Activated T-cell treated with anti-CD3 and anti-CD28 coated beads for 48 hours (primary cell): ENCODE data around the gene FTO.

Experiments used
- DNase-seq: peaks from one replicate; pipeline ENCODE4 v3.0.0-alpha.2; 2020; ENCODE audit warnings: low read depth

FTO gene

DNA sequence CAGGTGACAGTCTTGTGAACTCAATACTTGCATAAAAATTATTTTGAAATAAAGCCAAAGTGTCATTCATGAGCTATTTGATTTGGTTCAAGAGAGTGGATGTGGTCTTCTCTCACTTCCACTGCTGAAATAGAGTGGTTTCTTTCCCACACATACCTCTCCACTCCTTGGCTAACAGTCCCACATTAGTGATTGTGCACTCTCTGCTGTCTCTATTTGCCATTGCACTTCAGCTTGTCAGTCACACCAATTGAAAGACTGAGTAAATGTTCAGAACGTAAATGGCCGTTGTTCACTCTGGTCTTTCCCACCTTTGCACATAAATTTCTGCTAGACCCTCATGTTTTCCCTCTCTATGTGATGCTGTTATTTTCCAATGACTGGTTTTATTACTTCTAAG, 197.5 kb downstream of the FTO start:
- DNase-seq, result no peak

DNA sequence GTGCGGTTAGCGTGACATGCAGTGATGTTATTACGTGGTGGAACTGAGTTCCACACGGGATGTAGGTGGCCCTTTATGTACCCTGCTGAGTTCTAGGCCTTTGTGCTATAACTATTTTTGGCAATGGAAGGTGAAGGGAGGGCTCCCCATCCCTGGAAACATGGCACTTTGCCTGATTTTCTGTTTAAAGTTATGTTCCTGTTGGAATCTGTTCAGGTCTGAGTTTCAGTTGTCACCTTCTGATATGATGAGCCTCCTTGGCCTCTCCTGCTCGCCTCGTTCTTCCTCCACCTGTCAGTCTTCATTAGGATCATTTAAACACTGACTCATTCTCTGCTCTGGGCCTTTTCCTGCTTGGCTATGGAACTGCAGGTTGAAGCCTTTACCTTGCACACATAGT, 200.6 kb downstream of the FTO start:
- DNase-seq, result no peak

DNA sequence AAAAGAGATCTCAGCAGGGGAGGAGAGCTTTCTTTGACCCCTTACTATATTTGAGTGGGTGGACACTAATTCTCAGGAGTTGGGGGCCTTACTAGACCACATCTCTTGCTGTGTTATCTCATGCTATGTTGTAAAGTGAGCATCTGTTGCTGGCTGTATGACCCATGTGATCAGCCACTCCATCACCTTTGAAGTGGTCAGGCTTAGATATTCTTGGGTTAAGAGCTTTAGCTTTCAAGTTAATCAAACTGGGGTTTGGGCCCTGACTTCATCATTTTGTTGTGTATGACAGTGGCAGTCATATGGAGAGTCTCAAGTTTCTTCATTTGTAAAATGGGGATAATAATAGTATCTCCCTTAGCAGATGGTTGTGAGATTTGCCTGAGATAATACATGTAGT, 201.1 kb downstream of the FTO start:
- DNase-seq, result no peak

DNA sequence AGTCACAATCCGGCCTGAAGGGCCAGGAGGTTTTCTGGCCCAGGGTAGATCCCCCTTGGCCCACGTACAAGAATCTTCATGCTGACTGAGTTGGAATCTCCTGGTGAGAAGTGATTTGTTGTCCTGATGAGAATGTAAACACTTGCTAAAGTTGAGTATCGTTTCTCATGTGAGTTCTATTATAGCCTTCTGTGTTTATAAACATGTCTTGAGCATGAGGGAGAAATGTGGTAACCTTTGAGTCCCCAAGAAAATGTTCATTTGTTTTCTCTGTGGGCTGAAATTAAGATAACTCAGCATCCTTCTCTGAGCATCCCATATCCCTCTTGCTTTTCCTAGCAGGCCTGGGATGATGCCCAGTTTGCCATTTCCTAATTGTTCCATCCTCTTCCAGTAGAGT, 204.8 kb downstream of the FTO start:
- no peak for DNase-seq

DNA sequence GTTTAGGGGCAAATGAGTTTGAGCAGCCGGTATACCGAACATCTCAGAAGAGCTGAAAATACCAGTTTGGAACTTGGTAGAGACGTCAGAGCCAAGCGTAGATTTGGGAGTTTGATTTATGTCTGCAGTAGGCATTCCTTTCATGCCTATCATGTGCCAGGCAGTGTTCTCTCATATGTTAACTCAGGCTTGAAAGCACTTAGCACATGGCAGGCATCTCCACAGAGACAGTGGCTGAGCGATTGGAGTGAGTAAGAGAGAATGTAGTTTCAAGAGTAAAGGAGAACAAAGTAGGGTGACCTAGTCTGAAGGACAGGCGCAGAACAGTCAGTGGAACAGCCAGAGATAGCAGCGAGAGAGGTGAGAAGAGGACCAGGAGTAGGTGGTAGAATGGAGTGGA, 207.0 kb downstream of the FTO start:
- no peak for DNase-seq

DNA sequence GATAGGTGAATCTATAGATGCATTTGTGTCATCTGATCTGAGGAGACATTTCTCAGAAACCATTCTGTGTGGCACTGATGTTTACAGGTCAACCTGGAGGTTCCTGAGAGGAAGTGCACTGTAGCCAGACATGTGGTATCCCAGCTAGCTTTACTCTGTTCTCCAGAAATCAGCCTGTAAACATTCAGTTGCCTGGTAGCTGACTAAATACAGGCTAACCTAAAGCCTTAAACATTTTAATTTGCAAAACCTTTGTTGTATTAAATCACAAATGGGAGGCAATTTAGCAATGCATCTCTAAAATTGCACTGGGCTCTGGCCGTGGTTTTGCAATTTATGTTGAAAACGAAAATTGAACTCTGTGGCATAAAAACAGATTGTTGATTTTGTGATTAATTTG, 207.6 kb downstream of the FTO start:
- no peak for DNase-seq

DNA sequence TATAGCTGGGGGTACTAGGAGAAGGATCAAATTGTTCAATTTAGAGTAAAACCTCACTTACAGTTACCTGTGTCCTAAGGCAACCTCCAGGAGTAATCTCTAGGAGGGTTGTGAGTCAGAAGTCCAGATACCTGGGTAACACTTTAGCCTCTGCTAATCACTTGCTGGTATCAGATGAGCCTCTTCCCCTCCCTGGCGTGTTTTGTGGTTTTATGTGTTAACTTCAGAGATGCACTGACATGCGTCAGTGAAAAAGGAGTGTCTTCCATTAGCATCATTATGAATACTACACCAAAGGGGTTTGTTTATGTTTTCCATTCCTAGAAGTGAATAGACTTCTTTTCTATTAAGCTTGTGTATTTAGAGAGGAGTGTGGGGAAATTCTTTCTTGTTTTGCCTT, 208.2 kb downstream of the FTO start:
- no peak for DNase-seq

DNA sequence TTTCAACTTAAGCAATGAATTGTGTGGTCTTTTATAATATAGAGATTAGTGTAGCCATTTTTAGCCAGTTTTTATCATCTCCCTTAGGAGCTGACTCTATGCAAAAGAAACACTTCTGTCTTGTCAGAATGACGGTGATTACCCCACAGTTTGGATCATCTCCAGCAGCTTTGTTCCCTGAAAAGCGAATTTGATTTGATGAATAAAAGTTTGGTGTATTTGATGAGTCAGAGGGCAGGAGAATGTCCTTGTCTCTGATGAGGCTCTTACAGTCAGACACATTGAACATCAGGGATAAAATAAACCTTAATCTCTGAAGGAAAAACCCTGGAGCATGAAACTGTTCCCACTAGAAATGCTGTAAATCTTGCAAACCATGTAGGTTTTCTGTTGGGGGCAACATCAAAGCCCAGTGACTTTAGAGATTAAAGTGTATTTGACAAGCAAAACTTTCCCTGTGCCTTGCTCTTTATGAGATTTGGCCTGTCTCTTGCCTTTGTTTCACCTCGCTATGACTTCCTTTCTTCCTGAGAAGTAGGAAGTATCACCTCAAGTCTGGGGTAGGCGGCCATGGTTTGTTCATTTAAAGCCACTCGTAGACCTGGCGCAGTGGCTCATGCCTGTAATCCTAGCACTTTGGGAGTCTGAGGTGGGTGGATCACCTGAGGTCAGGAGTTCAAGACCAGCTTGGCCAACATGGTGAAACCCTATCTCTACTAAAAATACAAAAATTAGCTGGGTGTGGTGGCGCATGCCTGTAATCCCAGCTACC, 209.3 kb downstream of the FTO start:
- peak; percentile 11 for DNase-seq

DNA sequence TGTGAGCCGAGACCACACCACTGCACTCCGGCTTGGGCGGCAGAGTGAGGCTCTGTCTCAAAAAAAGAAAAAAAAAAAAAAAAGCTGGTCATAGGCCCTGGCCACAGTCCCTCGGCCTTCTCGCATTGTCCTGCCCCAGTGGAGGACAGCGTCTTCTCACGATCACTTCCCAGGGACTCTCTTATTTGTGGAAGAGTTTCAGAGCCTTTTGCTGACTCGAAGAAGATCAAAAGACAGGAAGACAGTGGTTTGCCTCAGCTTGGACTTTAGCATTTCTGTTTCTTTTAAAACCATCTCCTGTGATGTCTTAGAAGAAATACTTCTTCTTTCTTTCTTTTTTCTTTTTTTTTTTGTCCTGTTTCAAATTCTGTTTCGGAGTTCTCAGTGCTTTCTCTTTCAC, 210.0 kb downstream of the FTO start:
- no peak for DNase-seq

DNA sequence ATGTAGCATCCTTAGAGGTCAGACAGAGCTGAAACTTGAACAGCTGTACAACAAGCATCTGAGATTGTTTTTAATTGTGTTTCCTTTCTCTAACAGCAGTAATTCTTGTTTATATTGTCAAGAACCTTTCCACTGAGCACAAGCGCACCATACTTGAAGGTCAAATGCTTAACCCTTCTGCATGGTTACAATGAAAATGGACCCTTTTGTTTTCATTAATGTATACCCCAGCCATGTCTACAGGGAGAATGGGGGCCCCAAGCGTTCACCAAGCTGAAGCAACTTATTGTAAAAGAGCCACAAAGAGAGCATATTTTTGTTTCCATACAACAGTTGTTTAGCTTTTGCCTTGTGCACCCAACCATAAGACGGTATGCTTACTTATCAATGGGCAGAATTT, 210.8 kb downstream of the FTO start:
- no peak for DNase-seq

DNA sequence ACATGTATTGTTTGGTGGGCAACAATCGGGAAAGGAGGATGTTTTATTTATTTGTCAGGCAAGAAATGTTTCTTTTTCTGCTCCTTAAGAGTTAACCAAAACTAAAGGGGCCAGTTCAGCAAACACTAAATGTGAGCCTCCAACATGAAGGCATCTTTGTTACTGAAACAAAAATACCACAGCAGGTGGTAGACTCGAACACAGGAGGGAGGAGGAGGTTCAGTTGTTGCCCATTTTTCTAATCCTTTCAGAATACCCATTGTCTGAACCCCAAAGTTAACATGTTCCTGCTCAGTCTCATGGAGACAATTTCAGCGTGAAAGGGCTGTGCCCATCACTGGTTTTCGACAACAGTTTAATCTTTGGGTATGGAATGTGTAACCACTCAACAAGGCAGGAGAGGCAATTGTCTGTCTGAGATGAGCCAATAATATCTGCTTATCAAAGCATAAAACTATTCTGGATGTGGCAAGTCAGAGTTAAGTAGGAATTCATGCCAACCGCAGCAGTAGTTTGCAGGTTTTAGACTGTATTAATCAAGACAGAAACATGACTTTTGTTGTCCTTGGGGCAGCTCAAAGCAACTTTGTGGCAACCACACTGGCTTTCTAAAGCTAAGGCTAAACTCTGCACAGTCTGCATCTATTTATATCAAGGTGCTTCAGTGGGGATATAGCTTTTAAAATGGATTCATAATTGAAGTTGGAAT, 211.7 kb downstream of the FTO start:
- no peak for DNase-seq

DNA sequence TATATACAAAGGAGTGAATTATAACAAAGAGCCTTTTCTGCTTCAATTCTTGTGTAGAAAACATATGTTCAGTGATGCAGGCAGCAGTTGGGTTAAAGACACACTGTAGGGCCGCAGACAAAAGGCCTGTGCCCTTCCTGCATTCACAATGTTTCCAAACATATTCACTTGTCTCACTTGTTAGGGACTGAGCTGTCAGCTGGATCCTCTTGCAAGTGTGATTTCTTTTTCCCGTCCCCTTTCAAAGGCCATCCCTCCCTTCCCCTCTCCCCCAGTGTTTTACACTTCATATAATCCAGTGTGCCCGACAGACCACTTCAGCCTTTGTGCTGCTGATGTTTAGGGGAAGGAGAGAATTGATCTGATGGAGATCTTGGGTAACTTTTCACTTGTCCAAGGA, 217.0 kb downstream of the FTO start:
- no peak for DNase-seq

DNA sequence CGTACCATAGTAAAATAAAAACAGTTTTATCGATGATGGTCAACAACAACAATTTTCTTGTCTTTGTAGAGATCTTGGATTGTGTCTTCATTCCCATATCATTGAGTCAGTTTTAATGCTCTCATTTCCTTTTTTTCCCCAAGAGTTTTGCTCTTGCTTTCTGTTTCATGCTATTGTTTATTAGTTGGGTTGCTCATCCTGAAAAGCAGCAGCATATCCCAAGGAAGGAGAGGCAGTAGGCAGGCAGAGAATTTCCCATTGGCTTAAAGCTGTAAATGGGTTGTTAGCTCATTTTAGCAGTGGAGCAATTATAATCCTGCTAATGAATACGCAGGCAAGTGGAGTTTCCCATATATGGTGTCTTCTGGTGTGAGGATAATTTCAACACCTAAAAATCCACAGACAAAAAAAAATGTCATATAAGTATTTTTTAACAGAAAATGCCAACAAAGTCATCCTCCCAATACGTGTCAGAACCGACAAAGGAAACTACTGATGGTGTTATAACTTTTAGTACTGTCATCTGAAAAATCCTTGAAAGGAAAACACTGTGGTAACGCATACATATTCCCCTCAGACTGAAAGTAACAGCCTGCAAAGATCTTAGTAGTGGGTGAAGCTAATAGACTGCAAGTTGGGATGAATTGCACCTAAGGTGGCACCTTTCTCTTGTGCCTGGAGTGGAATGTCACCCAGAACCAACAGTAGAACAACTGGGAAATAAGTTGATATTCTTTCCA, 218.3 kb downstream of the FTO start:
- no peak for DNase-seq

DNA sequence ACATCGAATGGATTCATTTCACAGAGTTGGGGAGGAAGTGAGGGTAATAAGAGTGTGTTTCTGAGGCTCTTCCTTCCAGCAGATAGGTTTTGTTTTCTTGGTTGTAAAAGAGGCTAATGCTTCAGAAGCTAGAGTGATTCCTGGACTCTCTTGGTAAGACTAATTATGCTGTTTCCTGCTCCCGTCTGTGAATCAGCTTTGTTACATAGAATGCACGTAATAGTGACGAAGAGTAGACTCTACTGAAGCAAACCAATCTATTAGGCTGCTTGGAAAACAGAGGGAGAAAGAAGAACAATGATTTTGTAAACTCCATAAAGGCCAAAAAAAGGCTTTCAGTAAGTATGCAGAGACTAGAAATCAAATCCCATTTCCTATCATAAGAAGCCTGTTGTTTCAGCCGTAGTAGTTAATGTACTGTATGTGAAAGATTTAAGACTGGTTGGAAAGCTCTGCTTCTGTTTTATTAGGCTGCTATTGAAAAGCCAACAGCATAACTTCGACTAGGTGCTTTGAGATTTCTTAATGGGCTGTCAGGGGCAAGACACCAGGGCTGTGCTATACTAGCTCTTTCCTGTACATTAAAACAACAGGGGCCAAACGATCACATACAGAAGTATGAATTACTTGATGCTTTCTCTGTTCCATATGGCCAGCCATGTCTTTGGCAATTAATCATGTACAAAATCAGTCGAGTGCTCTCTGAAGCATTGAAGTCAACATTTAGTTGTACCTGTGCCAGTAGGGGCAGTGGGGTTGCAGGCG, 219.0 kb downstream of the FTO start:
- no peak for DNase-seq

DNA sequence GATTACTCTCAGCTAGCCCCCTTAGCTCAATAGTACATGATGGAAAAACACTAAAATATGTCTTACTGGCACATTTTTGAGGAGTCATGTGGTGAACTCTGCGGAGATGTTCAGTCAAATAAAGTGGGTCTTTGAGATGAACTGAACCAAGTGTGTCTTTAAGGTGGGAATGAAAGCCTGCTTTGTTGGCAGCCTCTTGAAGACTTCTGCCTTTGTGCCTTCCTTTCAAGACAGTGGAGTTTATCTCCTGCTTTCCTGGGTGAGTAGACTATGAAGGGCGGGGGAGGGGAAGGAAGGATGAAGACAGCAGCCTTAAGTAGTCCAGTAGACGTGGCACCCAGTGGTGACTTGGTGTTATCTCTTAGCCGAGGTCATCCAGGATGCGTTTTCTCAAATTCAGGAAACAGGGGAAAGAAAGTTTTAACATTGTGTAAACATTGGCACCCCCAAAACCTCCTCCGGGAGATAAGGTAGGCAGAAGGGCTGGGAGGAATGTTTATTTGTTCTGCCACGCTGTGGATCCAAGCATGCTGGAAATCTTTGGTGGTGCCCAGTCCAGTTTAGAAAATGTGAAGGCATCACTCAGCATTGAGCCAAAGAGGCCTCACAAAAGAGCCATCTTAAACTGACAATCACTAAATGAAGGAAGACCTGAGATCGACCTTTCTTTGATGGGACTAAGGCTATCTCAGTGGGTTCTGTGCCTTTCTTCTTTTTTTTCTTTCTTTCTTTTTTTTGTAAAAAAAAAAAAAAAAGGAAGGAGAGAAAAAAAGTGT, 220.6 kb downstream of the FTO start:
- DNase-seq, result no peak

DNA sequence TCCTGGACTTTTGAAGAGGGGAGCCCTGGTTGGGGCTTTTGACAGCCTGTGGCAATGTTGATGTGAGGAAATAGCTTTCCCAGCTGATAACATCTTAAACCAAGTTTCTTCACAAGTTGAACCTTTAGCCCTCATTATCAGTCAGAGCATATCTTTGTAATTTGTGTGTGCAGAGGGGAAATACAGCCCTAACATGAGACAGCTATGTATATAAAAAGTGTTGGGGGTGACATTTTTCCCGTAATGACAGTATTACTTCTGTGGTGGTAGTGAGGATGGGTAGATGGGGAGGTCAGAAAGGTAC, 221.1 kb downstream of the FTO start:
- no peak for DNase-seq

DNA sequence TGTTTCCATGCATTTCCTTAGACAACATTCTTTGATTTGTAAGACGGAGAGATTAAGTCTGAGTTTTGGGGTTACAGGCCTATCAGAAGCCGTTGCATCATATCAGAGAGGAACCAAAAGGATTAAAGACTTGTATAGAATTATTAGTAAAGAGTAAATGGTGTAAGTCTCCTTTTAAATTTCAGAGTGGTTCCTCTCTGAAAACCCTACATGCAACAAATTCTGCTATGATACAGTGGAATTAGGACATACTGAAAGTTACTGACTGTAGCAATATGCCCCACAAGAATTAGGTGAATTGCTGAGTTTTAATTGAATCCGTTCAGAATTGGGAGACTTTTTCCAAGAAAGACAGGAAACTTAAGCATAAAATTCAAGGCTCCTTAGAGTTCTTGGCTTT, 221.6 kb downstream of the FTO start:
- DNase-seq, result no peak

DNA sequence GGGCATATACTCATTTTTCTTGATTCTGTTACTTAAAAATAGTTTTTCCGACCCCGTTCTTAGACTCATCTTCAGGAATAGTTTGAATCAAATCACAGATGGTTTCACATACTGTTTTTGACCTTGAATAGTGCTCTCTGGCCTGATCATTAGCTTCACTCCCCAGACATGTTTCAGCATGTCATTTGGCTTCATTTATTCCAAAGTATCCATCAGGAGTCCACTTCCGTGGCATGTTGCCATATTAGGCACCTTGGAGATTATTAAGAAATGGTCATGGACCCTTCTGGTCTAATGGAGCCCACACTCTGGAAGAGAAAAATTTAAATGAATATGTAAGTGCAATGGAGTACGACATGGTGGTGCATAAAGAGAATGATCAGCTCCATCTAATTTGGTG, 222.3 kb downstream of the FTO start:
- no peak for DNase-seq

DNA sequence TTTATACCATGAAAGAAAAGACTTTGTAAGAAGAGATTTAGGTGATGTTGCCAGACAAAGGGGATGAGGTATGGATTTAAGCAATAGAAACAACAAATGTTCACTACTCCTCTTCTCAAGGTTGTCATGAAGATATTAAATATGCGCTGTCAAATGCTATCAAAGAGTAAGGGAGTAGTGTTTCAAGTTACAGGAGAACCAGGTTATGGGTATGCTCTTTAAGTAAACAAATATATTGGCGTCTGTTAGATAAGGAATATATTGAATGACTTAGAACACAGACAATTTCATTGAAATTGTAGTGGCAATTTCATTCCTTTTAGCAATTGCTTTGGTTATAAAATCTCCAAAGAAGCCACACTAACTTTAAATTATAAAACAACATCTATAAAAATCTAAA, 229.0 kb downstream of the FTO start:
- DNase-seq, result no peak

DNA sequence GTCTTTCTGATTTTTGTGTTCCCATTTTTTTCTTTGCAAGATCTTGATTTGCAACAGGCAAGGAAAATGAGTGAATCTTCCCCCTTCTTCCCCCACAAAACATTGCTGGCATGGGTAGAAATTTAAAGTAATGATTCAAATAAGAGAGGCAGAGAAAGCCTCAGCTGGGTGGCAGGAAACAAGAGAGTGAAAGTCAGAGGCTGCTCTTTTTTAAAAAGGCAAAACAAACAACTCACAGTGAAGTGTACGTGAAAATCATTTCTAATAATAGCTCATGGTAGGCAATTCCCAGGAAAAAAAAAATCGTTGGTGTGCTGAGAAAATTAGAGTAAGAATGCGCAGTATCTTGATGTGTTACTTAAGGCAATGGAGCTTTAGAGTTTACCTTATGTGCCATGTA, 229.5 kb downstream of the FTO start:
- no peak for DNase-seq

DNA sequence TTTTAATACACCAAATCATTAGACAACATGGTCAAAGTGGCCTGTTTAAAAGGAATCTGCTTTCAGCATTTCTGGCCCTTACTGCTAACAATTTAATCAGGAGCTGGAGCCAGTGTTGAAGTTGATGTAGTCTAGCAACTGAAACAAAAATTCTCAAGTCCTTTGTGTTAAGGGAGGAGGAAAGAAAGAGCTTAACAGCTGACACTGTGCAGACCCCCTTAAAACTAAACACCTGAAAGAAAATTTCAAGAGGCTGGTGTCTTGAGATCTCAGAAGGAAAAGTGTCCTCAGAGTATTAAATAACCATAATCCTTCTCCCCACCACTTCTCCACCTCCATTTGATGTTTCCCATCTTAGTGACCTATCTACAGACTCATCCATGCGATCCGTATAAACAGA, 232.1 kb downstream of the FTO start:
- no peak for DNase-seq

DNA sequence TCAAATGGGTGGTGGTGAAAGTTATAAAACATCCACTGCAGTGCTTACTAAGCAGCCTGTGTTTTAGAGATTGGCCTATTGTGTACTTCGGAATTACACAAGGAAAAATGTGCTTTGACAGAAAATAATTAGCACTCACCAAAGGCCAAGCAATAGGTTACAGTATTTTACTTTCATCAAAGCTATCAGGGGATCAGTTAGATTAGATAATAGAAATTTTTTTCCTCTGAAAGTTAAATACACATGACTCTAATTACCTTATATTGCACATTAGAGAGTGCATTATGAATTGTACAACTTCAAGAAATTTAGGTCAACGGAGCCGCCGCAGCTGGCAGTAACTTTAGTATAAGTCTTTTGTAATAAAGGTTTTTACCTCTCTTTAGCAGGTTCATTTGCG, 232.6 kb downstream of the FTO start:
- DNase-seq, result no peak
